PC-9 (cell line): ENCODE measurements around the gene HTR1A. TPM values are rescaled to one million over a fixed set of nuclear protein-coding genes. Genes with fewer than 3 reads are reported as not detected.

Experiments used
- BruUV-seq: library from RNA; stranded (reverse); fragments of 400-500 nt; replicated peaks from 2 replicates; lab custom pipeline; 2021; lab: Mats Ljungman, UMichigan
- CTCF ChIA-PET: fragments of 300-600 bp; sonication (Branson Sonifier 250); formaldehyde crosslinking; loops from one replicate; lab custom pipeline; 2022; ENCODE audit warnings: antibody characterized with exemption; lab: Charles Lee
- POLR2A ChIA-PET: fragments of 300-600 bp; sonication (Branson Sonifier 250); formaldehyde crosslinking; loops from one replicate; lab custom pipeline; 2022; ENCODE audit warnings: antibody characterized with exemption; ENCODE audit not compliant: unreplicated experiment; lab: Charles Lee
- DNase-seq, 2 experiments: peaks; one replicate each; pipeline versions ENCODE4 v3.0.0 to v3.0.0-alpha.2; 2015 to 2022; ENCODE audit warnings: mixed read lengths in 1 of 2
- H2AFZ ChIP-seq: fragments of 200-600 bp; sonication (generic); 2 replicates; pipeline ENCODE4 v1.8.1; 2017; ENCODE audit warnings: antibody characterized with exemption
- H3F3A ChIP-seq: fragments of 200-600 bp; sonication (generic); 2 replicates; pipeline ENCODE4 v1.8.1; 2017; ENCODE audit warnings: antibody characterized with exemption, mild to moderate bottlenecking, low read depth; ENCODE audit not compliant: insufficient read depth
- H3K27ac ChIP-seq: fragments of 200-600 bp; sonication (generic); 2 replicates; pipeline ENCODE4 v1.6.1; 2016; ENCODE audit warnings: mixed run types
- H3K27me3 ChIP-seq: fragments of 200-600 bp; sonication (generic); 2 replicates; pipeline ENCODE4 v1.6.1; 2016; ENCODE audit warnings: low read depth, mixed run types; ENCODE audit not compliant: insufficient read depth
- H3K36me3 ChIP-seq: fragments of 200-600 bp; sonication (generic); 2 replicates; pipeline ENCODE4 v1.6.1; 2016; ENCODE audit warnings: low read depth, mixed run types
- H3K4me1 ChIP-seq: fragments of 200-600 bp; sonication (generic); replicated peaks from 2 replicates; pipeline ENCODE4 v1.6.1; 2016; ENCODE audit warnings: mixed run types; ENCODE audit not compliant: insufficient read depth
- H3K4me2 ChIP-seq: fragments of 200-600 bp; sonication (generic); 2 replicates; pipeline ENCODE4 v1.6.1; 2017; ENCODE audit warnings: mixed run types
- H3K4me3 ChIP-seq: fragments of 200-600 bp; sonication (generic); 2 replicates; pipeline ENCODE4 v1.6.1; 2016; ENCODE audit warnings: mixed run types
- H3K79me2 ChIP-seq: fragments of 200-600 bp; sonication (generic); 2 replicates; pipeline ENCODE4 v1.6.1; 2017; ENCODE audit warnings: low read depth, mixed run types
- H3K9me2 ChIP-seq: fragments of 200-600 bp; sonication (generic); 2 replicates; pipeline ENCODE4 v1.8.1; 2017; ENCODE audit warnings: mild to moderate bottlenecking; ENCODE audit not compliant: insufficient read depth
- H3K9me3 ChIP-seq: fragments of 200-600 bp; sonication (generic); 2 replicates; pipeline ENCODE4 v1.8.1; 2016; ENCODE audit warnings: low read depth; ENCODE audit not compliant: insufficient read depth
- H4K20me1 ChIP-seq: fragments of 200-600 bp; sonication (generic); 2 replicates; pipeline ENCODE4 v1.8.1; 2017; ENCODE audit not compliant: insufficient read depth
- EZH2 ChIP-seq: fragments of 200-600 bp; sonication (generic); IDR thresholded peaks from 2 replicates; pipeline ENCODE4 v1.8.0; 2017; ENCODE audit warnings: antibody characterized with exemption, low read depth
- intact Hi-C: fragments of 100-400 bp; cut with micrococcal nuclease; formaldehyde crosslinking; loops from one replicate; pipeline ENCODE4 v1.10.0; 2022; ENCODE audit not compliant: unreplicated experiment
- total RNA-seq: library from RNA; stranded (reverse); gene quantifications from 2 replicates; pipeline ENCODE4 v1.2.3, GENCODE V29; 2021
- TF ChIP-seq, protein P1 (sequence below): fragments of 200-600 bp; sonication (generic); conservative IDR thresholded peaks from 2 replicates; pipeline ENCODE4 v1.6.1; 2017; ENCODE audit warnings: mixed run types, antibody characterized with exemption, mild to moderate bottlenecking, moderate library complexity

HTR1A gene
- total RNA-seq, 1 experiment from 2014 or later, result not detected

DNA sequence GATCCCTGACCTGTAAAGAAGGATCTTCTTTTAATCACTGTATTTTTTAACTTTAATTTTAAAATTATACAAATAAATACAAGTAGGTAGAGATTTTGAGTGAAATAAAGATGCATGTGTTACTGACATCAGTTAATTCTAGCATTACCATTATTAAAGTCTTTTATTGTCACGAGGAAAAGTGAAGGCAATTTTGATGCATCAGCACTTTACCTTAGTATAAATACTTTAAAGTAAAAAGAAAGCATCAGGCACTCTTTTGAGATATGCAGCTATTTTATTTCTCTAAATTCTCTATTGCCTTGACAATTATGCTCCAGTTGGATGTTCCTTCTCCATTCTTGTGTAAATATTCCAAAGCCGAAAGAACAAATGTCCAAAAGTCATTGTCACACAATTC lies 4.6 kb downstream of the HTR1A start:
- no peaks in the 10 kb centered on the region for H3K27me3 ChIP-seq
- no peaks in the 10 kb centered on the region for H3K36me3 ChIP-seq
- BruUV-seq, result no TSS peak
- H4K20me1 ChIP-seq, result no peaks in the 10 kb centered on the region
- TF ChIP-seq, protein P1, sequence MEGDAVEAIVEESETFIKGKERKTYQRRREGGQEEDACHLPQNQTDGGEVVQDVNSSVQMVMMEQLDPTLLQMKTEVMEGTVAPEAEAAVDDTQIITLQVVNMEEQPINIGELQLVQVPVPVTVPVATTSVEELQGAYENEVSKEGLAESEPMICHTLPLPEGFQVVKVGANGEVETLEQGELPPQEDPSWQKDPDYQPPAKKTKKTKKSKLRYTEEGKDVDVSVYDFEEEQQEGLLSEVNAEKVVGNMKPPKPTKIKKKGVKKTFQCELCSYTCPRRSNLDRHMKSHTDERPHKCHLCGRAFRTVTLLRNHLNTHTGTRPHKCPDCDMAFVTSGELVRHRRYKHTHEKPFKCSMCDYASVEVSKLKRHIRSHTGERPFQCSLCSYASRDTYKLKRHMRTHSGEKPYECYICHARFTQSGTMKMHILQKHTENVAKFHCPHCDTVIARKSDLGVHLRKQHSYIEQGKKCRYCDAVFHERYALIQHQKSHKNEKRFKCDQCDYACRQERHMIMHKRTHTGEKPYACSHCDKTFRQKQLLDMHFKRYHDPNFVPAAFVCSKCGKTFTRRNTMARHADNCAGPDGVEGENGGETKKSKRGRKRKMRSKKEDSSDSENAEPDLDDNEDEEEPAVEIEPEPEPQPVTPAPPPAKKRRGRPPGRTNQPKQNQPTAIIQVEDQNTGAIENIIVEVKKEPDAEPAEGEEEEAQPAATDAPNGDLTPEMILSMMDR, result no peak
- no peak for TF ChIP-seq EZH2
- H2AFZ ChIP-seq, result no peak overlapping the region
- H3K4me1 ChIP-seq, result no peaks in the 10 kb centered on the region
- DNase-seq, result no peak
- no peaks in the 10 kb centered on the region for H3F3A ChIP-seq
- H3K9me2 ChIP-seq, result no peaks in the 10 kb centered on the region
- H3K27ac ChIP-seq, result no peak overlapping the region
- no peak overlapping the region for H3K4me3 ChIP-seq
- ChIA-PET POLR2A (interaction anchor here (0.9 kb wide), 1 partner anchor 81 kb away, joined by 5 read pairs; no protein-coding TSS in a partner anchor), CTCF (no interaction called here)
- H3K4me2 ChIP-seq, result no peak overlapping the region
- no peaks in the 10 kb centered on the region for H3K9me3 ChIP-seq
- H3K79me2 ChIP-seq, result no peaks in the 10 kb centered on the region
- intact Hi-C loops, result no loop called here

GRCh38 chr5:63953217-63953616 lies 9.0 kb downstream of the HTR1A start:
- H3K36me3 ChIP-seq, result no peaks in the 10 kb centered on the region
- H3K9me3 ChIP-seq, result no peaks in the 10 kb centered on the region
- H3K9me2 ChIP-seq, result no peaks in the 10 kb centered on the region
- H3K27me3 ChIP-seq, result no peaks in the 10 kb centered on the region
- H3K27ac ChIP-seq, result no peak overlapping the region
- ChIA-PET POLR2A (no interaction called here), CTCF (no interaction called here)
- intact Hi-C loops, result no loop called here
- no peaks in the 10 kb centered on the region for H3K79me2 ChIP-seq
- H2AFZ ChIP-seq, result no peak overlapping the region
- no peak overlapping the region for H3K4me2 ChIP-seq
- no peaks in the 10 kb centered on the region for H3K4me1 ChIP-seq
- DNase-seq, result no peak
- no peak overlapping the region for H3K4me3 ChIP-seq
- H3F3A ChIP-seq, result no peaks in the 10 kb centered on the region
- TF ChIP-seq, protein P1, result no peak
- no peak for TF ChIP-seq EZH2
- H4K20me1 ChIP-seq, result no peaks in the 10 kb centered on the region
- BruUV-seq, result no TSS peak

DNA sequence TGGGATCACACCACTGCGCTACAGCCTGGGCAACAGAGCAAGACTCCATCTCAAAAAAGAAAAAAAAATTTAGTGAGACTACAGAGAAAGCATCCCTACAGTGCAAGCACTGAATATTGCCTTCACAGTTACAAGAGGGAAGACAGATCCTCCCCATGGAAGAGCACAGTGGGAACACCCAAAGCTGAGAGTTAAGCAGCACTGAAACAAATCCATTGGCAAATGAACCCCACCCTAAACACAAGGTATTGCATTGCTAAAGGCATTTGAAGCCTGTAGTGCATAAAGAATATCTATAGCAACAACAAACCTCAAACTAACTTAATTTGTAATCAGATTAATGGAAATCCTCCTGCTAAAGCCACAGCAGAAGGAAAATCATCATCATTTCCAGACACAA lies 27.1 kb downstream of the HTR1A start:
- CTCF ChIA-PET, result no interaction called here

More for the DNA sequence above, 27.1 kb downstream of the HTR1A start:
- Histone ChIP-seq H3K36me3 (no peaks in the 10 kb centered on the region), H3F3A (no peaks in the 10 kb centered on the region), H4K20me1 (no peaks in the 10 kb centered on the region), H3K4me3 (no peak overlapping the region), H2AFZ (no peak overlapping the region), H3K9me2 (no peaks in the 10 kb centered on the region; the same call in 1 of the 2 replicates), H3K4me1 (no peaks in the 10 kb centered on the region), H3K4me2 (no peak overlapping the region), H3K79me2 (no peaks in the 10 kb centered on the region), H3K9me3 (no peaks in the 10 kb centered on the region), H3K27me3 (no peaks in the 10 kb centered on the region), H3K27ac (no peak overlapping the region)
- no peak for TF ChIP-seq EZH2
- TF ChIP-seq, protein P1, result no peak
- no peak for DNase-seq
- no TSS peak for BruUV-seq
- intact Hi-C loops, result no loop called here
- POLR2A ChIA-PET, result no interaction called here
